CD4-positive, CD25-positive, alpha-beta regulatory T cell (primary cell): Measurements from ENCODE around the gene SPINK5. TPM values are rescaled to one million over a fixed set of nuclear protein-coding genes. Genes with fewer than 3 reads are reported as not detected.

Source experiments
- ATAC-seq, 2 donors: fragments of 150-1000 bp; cut with Tn5 transposase; one replicate each; pipeline ENCODE4 v1.10.0; 2021; ENCODE audit warnings: low read depth in 2 of 2, moderate number of reproducible peaks in 2 of 2, moderate library complexity in 1 of 2
- DNase-seq, 3 donors: peaks; one replicate each; pipeline versions ENCODE4 v3.0.0 to v3.0.0-alpha.2; 2012 to 2022; ENCODE audit warnings: mixed read lengths in 1 of 3
- H3K27ac ChIP-seq: one replicate; pipeline ENCODE4 v1.7.0; 2013; ENCODE audit warnings: mild to moderate bottlenecking, low read length; ENCODE audit not compliant: insufficient read depth, poor library complexity, severe bottlenecking
- H3K27me3 ChIP-seq: one replicate; pipeline ENCODE4 v1.7.0; 2013; ENCODE audit warnings: low read length; ENCODE audit not compliant: control insufficient read depth, insufficient read depth
- H3K36me3 ChIP-seq: one replicate; pipeline ENCODE4 v1.7.0; 2013; ENCODE audit warnings: mild to moderate bottlenecking, low read length, moderate library complexity; ENCODE audit not compliant: control insufficient read depth, insufficient read depth
- H3K4me1 ChIP-seq: 2 replicates; pipeline ENCODE4 v1.7.0; 2013; ENCODE audit warnings: mild to moderate bottlenecking, low read length; ENCODE audit not compliant: insufficient read depth, control insufficient read depth, poor library complexity, severe bottlenecking
- H3K4me3 ChIP-seq: one replicate; pipeline ENCODE4 v1.7.0; 2013; ENCODE audit warnings: low read depth, mild to moderate bottlenecking, low read length, moderate library complexity
- H3K9me3 ChIP-seq, 2 experiments: 1 replicate in 1 of 2; 2 replicates in 1 of 2; pipeline ENCODE4 v1.7.0; 2013; ENCODE audit warnings: low read length in 2 of 2, mild to moderate bottlenecking in 1 of 2, moderate library complexity in 1 of 2; ENCODE audit not compliant: control insufficient read depth in 2 of 2
- H3K27ac Mint-ChIP-seq, 3 donors: one replicate each; pipeline ENCODE4 v1.8.0; 2020 to 2022; ENCODE audit warnings: mild to moderate bottlenecking in 3 of 3, mixed read lengths in 3 of 3, moderate library complexity in 2 of 3
- H3K27me3 Mint-ChIP-seq: one replicate; pipeline ENCODE4 v1.8.0; 2022; ENCODE audit warnings: mild to moderate bottlenecking, mixed read lengths
- H3K36me3 Mint-ChIP-seq: one replicate; pipeline ENCODE4 v1.8.0; 2020; ENCODE audit warnings: mixed read lengths
- H3K4me1 Mint-ChIP-seq, 4 donors: one replicate each; pipeline ENCODE4 v1.8.0; 2020 to 2022; ENCODE audit warnings: mixed read lengths in 4 of 4, mild to moderate bottlenecking in 1 of 4
- H3K4me3 Mint-ChIP-seq, 4 donors: one replicate each; pipeline ENCODE4 v1.8.0; 2020 to 2022; ENCODE audit warnings: mild to moderate bottlenecking in 4 of 4, mixed read lengths in 4 of 4, moderate library complexity in 3 of 4
- H3K9me3 Mint-ChIP-seq, 7 donors: one replicate each; pipeline ENCODE4 v1.8.0; 2020 to 2022; ENCODE audit warnings: mixed read lengths in 7 of 7, mild to moderate bottlenecking in 3 of 7, moderate library complexity in 2 of 7
- polyA plus RNA-seq, 4 donors: library from polyadenylated mRNA; unstranded; fragments of 300-500 nt; fragmentation: Illumina TruSeq; gene quantifications; one replicate each; pipeline ENCODE4 v1.2.3, GENCODE V29; 2021
- total RNA-seq: library from RNA; stranded (reverse); gene quantifications from one replicate; pipeline ENCODE4 v1.2.3, GENCODE V29; 2022

Gene SPINK5
- total RNA-seq (not detected), polyA plus RNA-seq (not detected)

GRCh38 chr5:148063861-148064260 lies at the start of gene SPINK5:
Gene SPINK5 (plus strand): TSS chr5:148063980. CDS start chr5:148064045, 65 bp downstream.
- Mint-ChIP-seq H3K4me3 (no peak within 1 kb of the TSS), H3K4me1 (no peaks in the 10 kb centered on the region)
- ATAC-seq = no peak

GRCh38 chr5:148014276-148014675 lies 49.5 kb upstream of the SPINK5 start:
- H3K4me1 Mint-ChIP-seq = no peaks in the 10 kb centered on the region
- peaks cover 0 to 1% (median 0%) of the 10 kb centered on the region in 7 donors for H3K9me3 Mint-ChIP-seq
- H3K27me3 Mint-ChIP-seq = no peaks in the 10 kb centered on the region
- Histone ChIP-seq H3K4me3 (no peak overlapping the region), H3K27me3 (no peaks in the 10 kb centered on the region), H3K4me1 (no peaks in the 10 kb centered on the region), H3K9me3 (peaks cover 0 to 3% of the 10 kb centered on the region in 2 experiments), H3K36me3 (no peaks in the 10 kb centered on the region), H3K27ac (no peak overlapping the region)
- H3K27ac Mint-ChIP-seq = no peak overlapping the region
- no peaks in the 10 kb centered on the region for H3K36me3 Mint-ChIP-seq
- DNase-seq (no peak), ATAC-seq (no peak)
- H3K4me3 Mint-ChIP-seq = no peak overlapping the region

More at GRCh38 chr5:148063861-148064260, at the start of gene SPINK5:
- Histone ChIP-seq H3K36me3 (no peaks in the 10 kb centered on the region), H3K4me1 (no peaks in the 10 kb centered on the region), H3K4me3 (no peak within 1 kb of the TSS), H3K27ac (no peak within 1 kb of the TSS), H3K27me3 (no peaks in the 10 kb centered on the region), H3K9me3 (no peaks in the 10 kb centered on the region)
- Mint-ChIP-seq H3K9me3 (peaks cover 0 to 4% (median 0%) of the 10 kb centered on the region in 7 donors), H3K27ac (no peak within 1 kb of the TSS), H3K27me3 (no peaks in the 10 kb centered on the region), H3K36me3 (no peaks in the 10 kb centered on the region)
- DNase-seq = no peak

- no peak for DNase-seq
- ATAC-seq = no peak
- H3K27me3 Mint-ChIP-seq = no peaks in the 10 kb centered on the region
Measured at GRCh38 chr5:148020257-148020988, 43.4 kb upstream of the SPINK5 start.

GRCh38 chr5:148027505-148027904 lies 36.3 kb upstream of the SPINK5 start:
- Mint-ChIP-seq H3K36me3 (no peaks in the 10 kb centered on the region), H3K9me3 (peaks cover 0 to 5% (median 2%) of the 10 kb centered on the region in 7 donors), H3K27ac (no peak overlapping the region), H3K4me3 (no peak overlapping the region), H3K4me1 (no peaks in the 10 kb centered on the region), H3K27me3 (no peaks in the 10 kb centered on the region)
- Histone ChIP-seq H3K27ac (no peak overlapping the region), H3K27me3 (no peaks in the 10 kb centered on the region), H3K4me1 (no peaks in the 10 kb centered on the region), H3K4me3 (no peak overlapping the region), H3K9me3 (no peaks in the 10 kb centered on the region), H3K36me3 (no peaks in the 10 kb centered on the region)
- DNase-seq = no peak
- no peak for ATAC-seq

More at GRCh38 chr5:148020257-148020988, 43.4 kb upstream of the SPINK5 start:
- no peak overlapping the region for H3K27ac Mint-ChIP-seq
- peaks cover 0 to 3% of the 10 kb centered on the region in 2 experiments for H3K9me3 ChIP-seq
- no peaks in the 10 kb centered on the region for H3K4me1 ChIP-seq
- H3K9me3 Mint-ChIP-seq = peaks cover 0 to 14% (median 3%) of the 10 kb centered on the region in 7 donors
- H3K4me1 Mint-ChIP-seq = peaks cover 0 to 5% (median 0%) of the 10 kb centered on the region in 4 donors
- H3K36me3 ChIP-seq = no peaks in the 10 kb centered on the region
- H3K36me3 Mint-ChIP-seq = no peaks in the 10 kb centered on the region
- no peak overlapping the region for H3K4me3 Mint-ChIP-seq
- no peaks in the 10 kb centered on the region for H3K27me3 ChIP-seq
- H3K4me3 ChIP-seq = no peak overlapping the region
- no peak overlapping the region for H3K27ac ChIP-seq

- H3K27me3 Mint-ChIP-seq = no peaks in the 10 kb centered on the region
- Histone ChIP-seq H3K4me1 (no peaks in the 10 kb centered on the region), H3K27me3 (no peaks in the 10 kb centered on the region), H3K4me3 (no peak overlapping the region), H3K27ac (no peak overlapping the region), H3K9me3 (no peaks in the 10 kb centered on the region), H3K36me3 (no peaks in the 10 kb centered on the region)
- H3K4me3 Mint-ChIP-seq = no peak overlapping the region
- peaks cover 0 to 6% (median 2%) of the 10 kb centered on the region in 7 donors for H3K9me3 Mint-ChIP-seq
- no peaks in the 10 kb centered on the region for H3K4me1 Mint-ChIP-seq
- DNase-seq (no peak), ATAC-seq (no peak)
- H3K27ac Mint-ChIP-seq = no peak overlapping the region
- no peaks in the 10 kb centered on the region for H3K36me3 Mint-ChIP-seq
Measured at GRCh38 chr5:148029131-148029530, 34.6 kb upstream of the SPINK5 start.

GRCh38 chr5:148033134-148033533 lies 30.6 kb upstream of the SPINK5 start:
- Mint-ChIP-seq H3K4me1 (no peaks in the 10 kb centered on the region), H3K36me3 (no peaks in the 10 kb centered on the region), H3K9me3 (peaks cover 0 to 4% (median 0%) of the 10 kb centered on the region in 7 donors), H3K27me3 (no peaks in the 10 kb centered on the region), H3K27ac (no peak overlapping the region), H3K4me3 (no peak overlapping the region)
- Histone ChIP-seq H3K27me3 (no peaks in the 10 kb centered on the region), H3K4me1 (no peaks in the 10 kb centered on the region), H3K9me3 (no peaks in the 10 kb centered on the region), H3K4me3 (no peak overlapping the region), H3K27ac (no peak overlapping the region), H3K36me3 (no peaks in the 10 kb centered on the region)
- ATAC-seq = no peak
- no peak for DNase-seq

GRCh38 chr5:148035676-148036075 lies 28.1 kb upstream of the SPINK5 start:
- Histone ChIP-seq H3K4me3 (no peak overlapping the region), H3K4me1 (no peaks in the 10 kb centered on the region), H3K27ac (no peak overlapping the region), H3K36me3 (no peaks in the 10 kb centered on the region), H3K27me3 (no peaks in the 10 kb centered on the region), H3K9me3 (no peaks in the 10 kb centered on the region)
- Mint-ChIP-seq H3K9me3 (peaks cover 0 to 2% (median 0%) of the 10 kb centered on the region in 7 donors), H3K27ac (no peak overlapping the region), H3K27me3 (no peaks in the 10 kb centered on the region), H3K4me1 (no peaks in the 10 kb centered on the region), H3K4me3 (no peak overlapping the region), H3K36me3 (no peaks in the 10 kb centered on the region)
- ATAC-seq (no peak), DNase-seq (no peak)

- no peak overlapping the region for H3K4me3 ChIP-seq
- no peaks in the 10 kb centered on the region for H3K36me3 Mint-ChIP-seq
- H3K36me3 ChIP-seq = no peaks in the 10 kb centered on the region
- H3K9me3 ChIP-seq = no peaks in the 10 kb centered on the region
- peaks cover 0 to 10% (median 4%) of the 10 kb centered on the region in 7 donors for H3K9me3 Mint-ChIP-seq
- H3K4me1 ChIP-seq = no peaks in the 10 kb centered on the region
- H3K4me3 Mint-ChIP-seq = no peak overlapping the region
- H3K27ac ChIP-seq = no peak overlapping the region
- no peak overlapping the region for H3K27ac Mint-ChIP-seq
- ATAC-seq (no peak), DNase-seq (no peak)
- H3K4me1 Mint-ChIP-seq = no peaks in the 10 kb centered on the region
- no peaks in the 10 kb centered on the region for H3K27me3 Mint-ChIP-seq
- no peaks in the 10 kb centered on the region for H3K27me3 ChIP-seq
Measured at GRCh38 chr5:148042881-148043280, 20.9 kb upstream of the SPINK5 start.
